GM23248 (cell line): ENCODE data around the gene HBA2. TPM values are rescaled to one million over a fixed set of nuclear protein-coding genes. Genes with fewer than 3 reads are reported as not detected.

Experiments used
- DNase-seq: peaks from one replicate; pipeline ENCODE4 v3.0.0-alpha.2; 2015
- H2AFZ ChIP-seq: fragments of 200-600 bp; sonication (generic); 2 replicates; pipeline ENCODE4 v1.6.1; 2016; ENCODE audit warnings: antibody characterized with exemption
- H3F3A ChIP-seq: fragments of 200-600 bp; sonication (generic); 2 replicates; pipeline ENCODE4 v1.6.1; 2016; ENCODE audit warnings: mild to moderate bottlenecking, antibody characterized with exemption, mixed run types; ENCODE audit not compliant: insufficient read depth
- H3K27ac ChIP-seq: fragments of 200-600 bp; sonication (generic); 2 replicates; pipeline ENCODE4 v1.5.1; 2016; ENCODE audit warnings: mild to moderate bottlenecking
- H3K27me3 ChIP-seq: fragments of 200-600 bp; sonication (generic); replicated peaks from 2 replicates; pipeline ENCODE4 v1.6.1; 2016; ENCODE audit warnings: mild to moderate bottlenecking; ENCODE audit not compliant: insufficient read depth
- H3K36me3 ChIP-seq: fragments of 200-600 bp; sonication (generic); 2 replicates; pipeline ENCODE4 v1.6.1; 2016; ENCODE audit warnings: low read depth, mild to moderate bottlenecking
- H3K4me1 ChIP-seq: fragments of 200-600 bp; sonication (generic); 2 replicates; pipeline ENCODE4 v1.6.1; 2016; ENCODE audit warnings: mild to moderate bottlenecking; ENCODE audit not compliant: insufficient read depth
- H3K4me2 ChIP-seq: fragments of 200-600 bp; sonication (generic); one replicate; pipeline ENCODE4 v1.6.1; 2016; ENCODE audit warnings: mild to moderate bottlenecking; ENCODE audit not compliant: unreplicated experiment
- H3K4me3 ChIP-seq: fragments of 200-600 bp; sonication (generic); 2 replicates; pipeline ENCODE4 v1.5.1; 2016; ENCODE audit warnings: mild to moderate bottlenecking
- H3K79me2 ChIP-seq: fragments of 200-600 bp; sonication (generic); 2 replicates; pipeline ENCODE4 v1.6.1; 2016; ENCODE audit warnings: mild to moderate bottlenecking; ENCODE audit not compliant: insufficient read depth
- H3K9ac ChIP-seq: fragments of 200-600 bp; sonication (generic); 2 replicates; pipeline ENCODE4 v1.6.1; 2016; ENCODE audit warnings: mild to moderate bottlenecking
- H3K9me2 ChIP-seq: fragments of 200-600 bp; sonication (generic); 2 replicates; pipeline ENCODE4 v1.6.1; 2016; ENCODE audit warnings: mixed run types, mild to moderate bottlenecking, moderate library complexity; ENCODE audit not compliant: insufficient read depth
- H3K9me3 ChIP-seq: fragments of 200-600 bp; sonication (generic); one replicate; pipeline ENCODE4 v1.6.1; 2017; ENCODE audit warnings: low read depth
- H4K20me1 ChIP-seq: fragments of 200-600 bp; sonication (generic); 2 replicates; pipeline ENCODE4 v1.6.0; 2016; ENCODE audit not compliant: insufficient read depth
- EZH2 ChIP-seq: fragments of 200-600 bp; sonication (generic); IDR thresholded peaks from 2 replicates; pipeline ENCODE4 v1.6.1; 2018; ENCODE audit warnings: antibody characterized with exemption, mild to moderate bottlenecking; ENCODE audit not compliant: insufficient read depth, poor library complexity, severe bottlenecking
- EZH2phosphoT487 ChIP-seq: fragments of 200-600 bp; sonication (generic); IDR thresholded peaks from 2 replicates; pipeline ENCODE4 v1.6.1; 2018; ENCODE audit warnings: antibody characterized with exemption, moderate library complexity, mild to moderate bottlenecking, low read depth; ENCODE audit not compliant: insufficient read depth
- WGBS, 2 experiments: methylation state at CpG; one replicate each; pipeline ENCODE4 v1.1.6; 2015 to 2017; ENCODE audit warnings: low lambda C conversion rate in 2 of 2, low coverage in 1 of 2; ENCODE audit errors: missing lambda C conversion rate in 2 of 2; 5-methylcytosine and 5-hydroxymethylcytosine counted together
- in situ Hi-C: fragments of 300-500 bp; cut with MboI; formaldehyde crosslinking; loops from 2 replicates; pipeline ENCODE4 v1.15.0; 2020
- polyA plus RNA-seq: library from polyadenylated mRNA; unstranded; fragments of >200 nt; fragmentation: Nextera tagmentation; extraction: Ambion mirVana; gene quantifications from 2 replicates; pipeline ENCODE4 v1.2.1, GENCODE V29; 2016
- total RNA-seq: library from RNA; depleted of rRNA; stranded (reverse); fragments of >200 nt; shearing (Covaris generic); gene quantifications from 2 replicates; pipeline ENCODE4 v1.2.3, GENCODE V29; 2014

HBA2 gene
- total and polyA plus RNA-seq, 2 experiments from 2014 or later = not detected

DNA sequence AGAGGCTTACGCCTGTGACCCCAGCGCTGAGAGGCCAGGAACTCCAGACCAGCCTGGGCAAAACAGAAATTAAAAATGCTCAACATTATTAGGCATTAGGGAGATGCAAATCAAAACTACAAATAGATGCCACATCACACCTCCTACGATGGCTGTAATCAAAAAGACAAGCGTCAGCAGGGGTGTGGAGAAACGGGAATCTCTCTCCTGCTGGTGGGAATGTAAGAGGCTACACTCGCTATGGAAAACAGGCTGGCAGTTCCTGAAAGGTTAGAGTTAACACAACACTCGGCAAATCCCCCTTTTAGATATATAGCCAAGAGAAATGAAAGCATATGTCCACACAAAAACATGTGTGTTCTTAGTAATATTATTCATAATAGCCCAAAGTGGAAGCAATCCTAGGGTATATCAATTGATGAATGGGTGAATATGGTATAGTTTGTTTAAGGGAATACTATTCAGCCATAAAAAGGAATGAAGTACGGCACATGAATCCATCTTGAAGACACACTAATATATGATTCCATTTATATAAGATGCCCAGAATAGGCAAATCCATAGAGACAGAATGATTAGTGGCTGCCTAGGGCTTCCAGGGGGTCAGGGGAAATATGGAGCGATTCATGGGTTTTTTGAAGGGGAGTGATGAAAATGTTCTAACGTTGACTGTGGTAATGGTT lies 32.4 kb upstream of the HBA2 start:
- Histone ChIP-seq H3K27me3 (no peaks in the 10 kb centered on the region), H2AFZ (no peak overlapping the region), H3K4me3 (no peak overlapping the region), H3K27ac (no peak overlapping the region), H3K36me3 (no peaks in the 10 kb centered on the region), H3K4me1 (0 out of 2 replicates have a peak, but pooled peaks cover 5% of the 10 kb centered on the region), H4K20me1 (no peaks in the 10 kb centered on the region), H3F3A (no peaks in the 10 kb centered on the region), H3K9ac (no peak overlapping the region), H3K79me2 (peaks cover 28% of the 10 kb centered on the region), H3K4me2 (no peak overlapping the region), H3K9me2 (no peaks in the 10 kb centered on the region), H3K9me3 (no peaks in the 10 kb centered on the region)
- no peak for DNase-seq
- in situ Hi-C loops = no loop called here
- 52 to 57% methylated on average over 10 of the region's 10 CpGs for WGBS, 2 experiments
- TF ChIP-seq EZH2 (no peak), EZH2phosphoT487 (no peak)

DNA sequence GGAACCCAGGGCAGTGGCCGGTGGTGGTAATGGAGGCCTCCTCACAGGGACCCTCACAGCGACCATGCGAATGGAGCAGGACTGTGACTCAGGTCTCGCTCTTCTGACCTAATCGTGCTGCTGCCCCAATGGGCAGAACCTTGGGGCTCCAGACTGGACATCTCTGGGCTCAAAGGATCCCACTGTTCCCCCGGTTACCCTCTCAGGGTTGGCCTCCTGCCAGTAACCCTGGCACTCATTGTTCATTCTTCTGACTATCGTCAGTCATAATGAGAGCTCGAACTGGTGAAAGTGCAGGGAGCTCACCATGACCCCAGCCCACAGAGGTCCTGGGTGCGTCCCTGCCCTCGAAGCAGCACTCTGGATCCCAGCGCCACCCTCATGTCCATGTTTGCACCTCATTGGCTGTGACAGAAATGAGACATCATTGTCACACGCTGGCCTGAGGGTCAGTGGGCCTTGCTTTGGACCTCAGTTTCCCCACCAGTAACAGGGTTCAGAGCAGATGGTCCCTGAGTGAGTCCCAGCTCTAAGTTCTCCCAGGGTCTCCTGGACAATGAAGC lies 30.2 kb upstream of the HBA2 start:
- Histone ChIP-seq H3K4me1 (0 out of 2 replicates have a peak, but pooled peaks cover under 1% of the 10 kb centered on the region), H3K9ac (no peak overlapping the region), H3K4me2 (no peak overlapping the region), H3K9me3 (no peaks in the 10 kb centered on the region), H3K4me3 (no peak overlapping the region), H3F3A (no peaks in the 10 kb centered on the region), H3K36me3 (no peaks in the 10 kb centered on the region), H4K20me1 (no peaks in the 10 kb centered on the region), H2AFZ (no peak overlapping the region), H3K9me2 (no peaks in the 10 kb centered on the region), H3K27ac (no peak overlapping the region), H3K79me2 (peaks cover 7% of the 10 kb centered on the region), H3K27me3 (no peaks in the 10 kb centered on the region)
- in situ Hi-C loops = no loop called here
- no peak for DNase-seq
- 83 to 88% methylated on average over 12 of the region's 12 CpGs for WGBS, 2 experiments
- TF ChIP-seq EZH2 (no peak), EZH2phosphoT487 (no peak)

DNA sequence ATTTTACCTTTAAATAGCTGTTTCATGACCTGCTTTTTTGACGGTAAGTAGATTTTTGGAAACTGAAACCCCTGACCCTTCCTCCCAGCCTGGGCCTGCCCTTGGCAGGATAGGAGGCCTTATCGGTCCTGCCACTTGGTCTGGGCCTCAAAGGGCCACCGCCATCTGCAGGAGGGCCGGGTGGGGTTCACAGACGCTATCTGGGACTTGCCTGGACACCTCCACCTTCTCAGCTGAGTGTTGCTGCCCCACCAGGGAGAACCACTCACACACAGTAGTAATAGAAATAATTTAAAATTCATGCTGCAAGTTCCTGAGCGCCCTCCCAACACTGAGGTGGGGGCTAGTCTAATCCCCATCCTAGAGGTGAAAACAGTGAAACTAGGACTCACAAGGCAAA lies 29.6 kb upstream of the HBA2 start:
- TF ChIP-seq EZH2 = no peak
- no peak for TF ChIP-seq EZH2phosphoT487
- Histone ChIP-seq H3F3A (no peaks in the 10 kb centered on the region), H3K9me3 (no peaks in the 10 kb centered on the region), H3K4me3 (no peak overlapping the region), H3K36me3 (no peaks in the 10 kb centered on the region), H3K79me2 (peaks cover 1% of the 10 kb centered on the region), H2AFZ (no peak overlapping the region), H3K27me3 (no peaks in the 10 kb centered on the region), H3K27ac (no peak overlapping the region), H3K9ac (no peak overlapping the region), H4K20me1 (no peaks in the 10 kb centered on the region), H3K4me1 (no peaks in the 10 kb centered on the region), H3K4me2 (no peak overlapping the region), H3K9me2 (no peaks in the 10 kb centered on the region)
- 72 to 73% methylated on average over 6 of the region's 6 CpGs for WGBS, 2 experiments
- DNase-seq = no peak
- in situ Hi-C loops = no loop called here

DNA sequence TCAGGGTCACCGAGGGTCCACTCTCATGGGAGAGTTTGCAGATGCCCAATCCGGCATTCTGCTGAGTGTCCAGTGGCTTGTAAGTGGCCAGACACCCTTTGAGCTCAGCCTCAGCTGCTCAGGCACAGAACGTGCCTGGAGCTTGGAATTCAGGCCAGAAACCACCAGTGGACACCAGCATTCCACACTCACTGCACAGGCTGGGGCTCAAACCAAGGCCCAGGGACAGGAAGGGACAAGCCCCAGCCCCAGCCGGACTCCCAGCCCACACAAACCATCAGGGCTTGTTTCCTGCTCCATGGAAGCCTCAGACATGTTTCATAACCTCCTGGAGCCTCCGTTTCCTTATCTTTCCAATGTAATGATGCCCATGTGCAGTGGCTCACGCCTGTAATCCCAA lies 29.2 kb upstream of the HBA2 start:
- in situ Hi-C loops = no loop called here
- no peaks in the 10 kb centered on the region for H3K9me3 ChIP-seq
- no peaks in the 10 kb centered on the region for H3K36me3 ChIP-seq
- H3K27ac ChIP-seq = no peak overlapping the region
- no peak overlapping the region for H3K4me2 ChIP-seq
- no peaks in the 10 kb centered on the region for H4K20me1 ChIP-seq
- no peaks in the 10 kb centered on the region for H3F3A ChIP-seq
- H3K4me3 ChIP-seq = no peak overlapping the region
- H2AFZ ChIP-seq = no peak overlapping the region
- H3K4me1 ChIP-seq = no peaks in the 10 kb centered on the region
- no peaks in the 10 kb centered on the region for H3K79me2 ChIP-seq
- H3K9ac ChIP-seq = no peak overlapping the region
- H3K9me2 ChIP-seq = no peaks in the 10 kb centered on the region
- no peak for TF ChIP-seq EZH2
- TF ChIP-seq EZH2phosphoT487 = no peak
- WGBS, 2 experiments = 52 to 57% methylated on average over 6 of the region's 6 CpGs
- H3K27me3 ChIP-seq = no peaks in the 10 kb centered on the region
- DNase-seq = no peak
